Testis (tissue), 3 donors: Measurements from ENCODE around the gene ARFIP1. TPM values are rescaled to one million over a fixed set of nuclear protein-coding genes. Genes with fewer than 3 reads are reported as not detected.

ENCODE experiments used
- DNase-seq: peaks from one replicate; pipeline ENCODE4 v3.0.0-alpha.2; 2019
- H3K27ac ChIP-seq, 2 donors: fragments of 200-600 bp; sonication (generic); one replicate each; pipeline ENCODE4 v1.5.1; 2019
- H3K27me3 ChIP-seq: fragments of 200-600 bp; sonication (generic); one replicate; pipeline ENCODE4 v1.5.1; 2019
- H3K36me3 ChIP-seq: fragments of 200-600 bp; sonication (generic); one replicate; pipeline ENCODE4 v1.5.1; 2017; ENCODE audit warnings: low read depth; ENCODE audit errors: missing control alignments
- H3K4me1 ChIP-seq: fragments of 200-600 bp; sonication (generic); one replicate; pipeline ENCODE4 v1.5.1; 2019
- H3K4me3 ChIP-seq, 2 donors: fragments of 200-600 bp; sonication (generic); one replicate each; pipeline ENCODE4 v1.5.1; 2017 to 2019
- H3K9me3 ChIP-seq: fragments of 200-600 bp; sonication (generic); one replicate; pipeline ENCODE4 v1.5.1; 2017
- CTCF ChIP-seq, 3 experiments: fragments of 450-650 bp in 2 of 3; fragments of 200-600 bp in 1 of 3; sonication (generic) in 1 of 3; IDR thresholded peaks; one replicate each; pipeline ENCODE4 v1.5.1; 2016 to 2019; ENCODE audit warnings: antibody characterized with exemption in 3 of 3, mild to moderate bottlenecking in 2 of 3, moderate library complexity in 1 of 3
- POLR2A ChIP-seq: fragments of 450-650 bp; IDR thresholded peaks from one replicate; pipeline ENCODE4 v1.6.1; 2017; ENCODE audit warnings: antibody characterized with exemption, mild to moderate bottlenecking, moderate library complexity
- WGBS, 2 donors: methylation state at CpG; one replicate each; pipeline ENCODE4 v1.1.5; 2018; 5-methylcytosine and 5-hydroxymethylcytosine counted together
- intact Hi-C: fragments of 100-400 bp; cut with DNase I; formaldehyde crosslinking; loops from one replicate; pipeline ENCODE4 v1.15.1; 2023; ENCODE audit warnings: low total_unique reads
- polyA plus RNA-seq: library from polyadenylated mRNA; stranded (reverse); fragments of 350-450 nt; fragmentation: Illumina TruSeq; extraction: RNeasy Lipid Tissue Mini Kit (QIAGEN cat#74804); gene quantifications from one replicate; pipeline ENCODE4 v1.2.3, GENCODE V29; 2014; ENCODE audit warnings: low read depth, low replicate concordance; ENCODE audit not compliant: insufficient read depth
- total RNA-seq, 2 donors: library from RNA; depleted of rRNA; stranded (reverse); fragments of >200 nt; gene quantifications; one replicate each; pipeline ENCODE4 v1.2.3, GENCODE V29; 2016

The ARFIP1 gene
- total and polyA plus RNA-seq, 3 donors from 2014 or later = 22.3 to 37.0 (median 31.7) TPM

DNA sequence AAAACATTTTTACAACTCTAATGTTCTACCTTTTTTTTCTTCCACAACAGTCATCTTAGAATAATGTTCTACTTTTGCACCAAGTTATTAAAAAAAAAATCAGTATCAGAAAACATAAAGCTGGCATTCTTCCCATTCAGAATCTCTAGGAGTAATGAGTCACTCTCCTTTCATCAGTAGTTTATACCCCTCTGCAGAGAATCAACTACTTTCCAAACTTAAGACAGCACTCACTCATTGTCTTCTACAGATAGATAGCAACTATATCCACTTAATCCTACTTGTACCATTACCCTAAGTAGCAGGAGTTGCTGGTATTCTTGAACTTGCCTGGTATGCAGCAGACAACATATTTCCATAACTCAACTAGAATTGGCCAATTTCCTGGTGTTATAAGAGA lies 3.4 kb upstream of the ARFIP1 start:
- Histone ChIP-seq H3K4me1 (peaks cover 4% of the 10 kb centered on the region), H3K27me3 (no peaks in the 10 kb centered on the region), H3K27ac (no peak overlapping the region), H3K9me3 (no peaks in the 10 kb centered on the region), H3K36me3 (no peaks in the 10 kb centered on the region), H3K4me3 (no peak overlapping the region)
- no peak for DNase-seq
- TF ChIP-seq POLR2A (no peak), CTCF (IDR thresholded peaks at IDR 0.05) (no peak)
- intact Hi-C loops = no loop called here

DNA sequence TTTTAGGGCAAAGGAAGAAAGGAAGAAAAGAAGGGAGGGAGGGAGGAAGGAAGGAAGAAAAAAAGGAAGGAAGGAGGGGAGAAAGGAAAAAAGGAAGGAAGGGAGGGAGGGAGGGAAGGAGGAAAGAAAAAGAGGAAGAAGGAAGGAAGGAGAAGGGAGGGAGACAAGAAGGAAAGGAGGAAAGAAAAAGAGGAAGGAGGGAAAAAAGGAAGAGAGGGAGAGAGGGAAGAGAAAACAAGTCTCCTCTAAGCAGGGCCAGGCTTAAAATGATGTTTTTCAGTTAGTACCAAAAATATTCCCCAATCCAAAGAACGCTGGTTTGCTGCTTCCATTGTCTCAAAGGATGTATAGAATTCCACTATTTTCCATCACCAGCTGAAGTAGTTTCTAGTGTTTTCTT lies 2.3 kb upstream of the ARFIP1 start:
- Histone ChIP-seq H3K36me3 (no peaks in the 10 kb centered on the region), H3K4me3 (no peak overlapping the region), H3K9me3 (no peaks in the 10 kb centered on the region), H3K27ac (no peak overlapping the region), H3K27me3 (no peaks in the 10 kb centered on the region), H3K4me1 (peaks cover 4% of the 10 kb centered on the region)
- TF ChIP-seq CTCF (IDR thresholded peaks at IDR 0.05) = no peak
- TF ChIP-seq POLR2A = no peak
- intact Hi-C loops = no loop called here
- no peak for DNase-seq
- 65 to 72% methylated on average over 1 of the region's 1 CpG for WGBS, 2 donors

- Histone ChIP-seq H3K27ac (peak overlapping the region; percentile 86 to 93), H3K4me3 (peak overlapping the region; percentile 87 to 95), H3K27me3 (no peaks in the 10 kb centered on the region), H3K9me3 (no peaks in the 10 kb centered on the region), H3K36me3 (no peaks in the 10 kb centered on the region), H3K4me1 (peaks cover 4% of the 10 kb centered on the region)
- WGBS, 2 donors = 1% methylated on average over 30 of the region's 30 CpGs
- intact Hi-C loops = no loop called here
- no peak for TF ChIP-seq POLR2A
- TF ChIP-seq CTCF (IDR thresholded peaks at IDR 0.05) = no peak
- peak; percentile 28 for DNase-seq
These were observed 870 bp upstream of the ARFIP1 start for GRCh38 chr4:152778656-152779512.

GRCh38 chr4:152780267-152780778 lies 569 bp downstream of the ARFIP1 start:
- peak; percentile 41 for DNase-seq
- no peaks in the 10 kb centered on the region for H3K9me3 ChIP-seq
- TF ChIP-seq POLR2A = no peak
- TF ChIP-seq CTCF (IDR thresholded peaks at IDR 0.05) = no peak
- no peaks in the 10 kb centered on the region for H3K36me3 ChIP-seq
- H3K4me3 ChIP-seq = peak overlapping the region; percentile 87 to 95
- no peaks in the 10 kb centered on the region for H3K27me3 ChIP-seq
- intact Hi-C loops = no loop called here
- WGBS, 2 donors = 0 to 1% methylated on average over 14 of the region's 14 CpGs
- H3K4me1 ChIP-seq = peaks cover 4% of the 10 kb centered on the region
- H3K27ac ChIP-seq = peak overlapping the region; percentile 86 to 93
